H9 (cell line): ENCODE measurements around the gene MYL1. TPM values are rescaled to one million over a fixed set of nuclear protein-coding genes. Genes with fewer than 3 reads are reported as not detected.

Source experiments
- DNase-seq: peaks from one replicate; pipeline ENCODE4 v3.0.0-alpha.2; 2017
- H2AFZ ChIP-seq: one replicate; pipeline ENCODE4 v1.6.1; 2013; ENCODE audit warnings: mild to moderate bottlenecking, low read length, control low read depth, moderate library complexity
- H2AK5ac ChIP-seq: 2 replicates; pipeline ENCODE4 v1.6.1; 2013; ENCODE audit warnings: low read length, control low read depth, mixed read lengths; ENCODE audit not compliant: insufficient read length
- H2BK120ac ChIP-seq: one replicate; pipeline ENCODE4 v1.6.1; 2013; ENCODE audit warnings: low read depth, mild to moderate bottlenecking, low read length, control low read depth, inconsistent platforms; ENCODE audit not compliant: poor library complexity, severe bottlenecking
- H2BK12ac ChIP-seq: 2 replicates; pipeline ENCODE4 v1.6.1; 2013; ENCODE audit warnings: low read length, control low read depth, mixed read lengths, low read depth; ENCODE audit not compliant: insufficient read length
- H2BK15ac ChIP-seq: 2 replicates; pipeline ENCODE4 v1.6.1; 2013; ENCODE audit warnings: low read depth, low read length, control low read depth
- H2BK20ac ChIP-seq: one replicate; pipeline ENCODE4 v1.6.1; 2013; ENCODE audit warnings: low read depth, mild to moderate bottlenecking, low read length, control low read depth, inconsistent platforms; ENCODE audit not compliant: poor library complexity, severe bottlenecking
- H2BK5ac ChIP-seq: 2 replicates; pipeline ENCODE4 v1.6.1; 2013; ENCODE audit warnings: low read length, control low read depth, mixed read lengths; ENCODE audit not compliant: insufficient read length
- H3K14ac ChIP-seq: 2 replicates; pipeline ENCODE4 v1.6.1; 2013; ENCODE audit warnings: low read length, control low read depth; ENCODE audit not compliant: insufficient read depth
- H3K18ac ChIP-seq: 2 replicates; pipeline ENCODE4 v1.6.1; 2013; ENCODE audit warnings: low read depth, mild to moderate bottlenecking, mixed read lengths, low read length, control low read depth; ENCODE audit not compliant: insufficient read length
- H3K23ac ChIP-seq: 2 replicates; pipeline ENCODE4 v1.6.1; 2013; ENCODE audit warnings: low read length, control low read depth, mixed read lengths, low read depth; ENCODE audit not compliant: insufficient read length
- H3K23me2 ChIP-seq: 2 replicates; pipeline ENCODE4 v1.6.1; 2013; ENCODE audit warnings: low read depth, mild to moderate bottlenecking, mixed read lengths, low read length, control low read depth; ENCODE audit not compliant: insufficient read length, poor library complexity, severe bottlenecking
- H3K27ac ChIP-seq: 2 replicates; pipeline ENCODE4 v1.5.1; 2013; ENCODE audit warnings: low read length, control low read depth, mixed read lengths, low read depth; ENCODE audit not compliant: insufficient read length
- H3K27me3 ChIP-seq: 2 replicates; pipeline ENCODE4 v1.6.1; 2013; ENCODE audit warnings: low read length, control low read depth, inconsistent platforms; ENCODE audit not compliant: insufficient read depth
- H3K4ac ChIP-seq: 2 replicates; pipeline ENCODE4 v1.6.1; 2013; ENCODE audit warnings: low read depth, mild to moderate bottlenecking, control low read depth, inconsistent platforms, low read length, moderate library complexity
- H3K4me1 ChIP-seq: 2 replicates; pipeline ENCODE4 v1.6.1; 2013; ENCODE audit warnings: low read length, control low read depth, inconsistent platforms; ENCODE audit not compliant: insufficient read depth
- H3K4me2 ChIP-seq: 2 replicates; pipeline ENCODE4 v1.6.1; 2013; ENCODE audit warnings: low read length, control low read depth, mixed read lengths; ENCODE audit not compliant: insufficient read length, insufficient read depth
- H3K56ac ChIP-seq: 2 replicates; pipeline ENCODE4 v1.6.1; 2013; ENCODE audit warnings: low read depth, mild to moderate bottlenecking, mixed read lengths, low read length, control low read depth; ENCODE audit not compliant: insufficient read length
- H3K79me1 ChIP-seq: 2 replicates; pipeline ENCODE4 v1.6.1; 2013; ENCODE audit warnings: low read depth, mild to moderate bottlenecking, moderate library complexity, low read length, control low read depth, inconsistent platforms; ENCODE audit not compliant: insufficient read depth, poor library complexity, severe bottlenecking
- H3K79me2 ChIP-seq: 2 replicates; pipeline ENCODE4 v1.6.1; 2013; ENCODE audit warnings: low read length, control low read depth, inconsistent platforms; ENCODE audit not compliant: insufficient read depth
- H3K9ac ChIP-seq: 2 replicates; pipeline ENCODE4 v1.6.1; 2013; ENCODE audit warnings: low read length, control low read depth, mixed read lengths; ENCODE audit not compliant: insufficient read length; ENCODE audit errors: extremely low read depth
- H3K9me3 ChIP-seq: one replicate; pipeline ENCODE4 v1.6.1; 2013; ENCODE audit warnings: low read depth, low read length, inconsistent platforms; ENCODE audit not compliant: control insufficient read depth
- H3T11ph ChIP-seq: one replicate; pipeline ENCODE4 v1.6.1; 2013; ENCODE audit warnings: mild to moderate bottlenecking, low read length, control low read depth, inconsistent platforms
- H4K20me1 ChIP-seq: one replicate; pipeline ENCODE4 v1.6.1; 2013; ENCODE audit not compliant: control insufficient read depth, insufficient read length, insufficient read depth
- H4K5ac ChIP-seq: 2 replicates; pipeline ENCODE4 v1.6.1; 2013; ENCODE audit warnings: low read depth, mild to moderate bottlenecking, mixed read lengths, low read length, control low read depth; ENCODE audit not compliant: insufficient read length
- H4K8ac ChIP-seq: replicated peaks from 2 replicates; pipeline ENCODE4 v1.6.1; 2013; ENCODE audit warnings: low read length, control low read depth, mixed read lengths, low read depth; ENCODE audit not compliant: insufficient read length
- H4K91ac ChIP-seq: 2 replicates; pipeline ENCODE4 v1.6.1; 2013; ENCODE audit warnings: low read depth, mild to moderate bottlenecking, moderate library complexity, mixed read lengths, low read length, control low read depth; ENCODE audit not compliant: insufficient read length
- H3K27ac Mint-ChIP-seq, 3 experiments: 2 replicates in 2 of 3; 3 replicates in 1 of 3; pipeline ENCODE4 v1.8.0; 2020 to 2021; ENCODE audit warnings: mixed read lengths in 3 of 3, mild to moderate bottlenecking in 1 of 3, moderate library complexity in 1 of 3
- H3K27me3 Mint-ChIP-seq: 2 replicates; pipeline ENCODE4 v1.8.0; 2021; ENCODE audit warnings: low read depth, mild to moderate bottlenecking, moderate library complexity, mixed read lengths
- H3K36me3 Mint-ChIP-seq, 3 experiments: 2 replicates in 2 of 3; 3 replicates in 1 of 3; pipeline ENCODE4 v1.8.0; 2020 to 2021; ENCODE audit warnings: low read depth in 3 of 3, mixed read lengths in 3 of 3; ENCODE audit not compliant: insufficient read depth in 1 of 3
- H3K4me1 Mint-ChIP-seq, 2 experiments: 2 replicates each; pipeline ENCODE4 v1.8.0; 2020; ENCODE audit warnings: mixed read lengths in 2 of 2
- H3K4me3 Mint-ChIP-seq, 2 experiments: 2 replicates in 1 of 2; 3 replicates in 1 of 2; pipeline ENCODE4 v1.8.0; 2020 to 2021; ENCODE audit warnings: mild to moderate bottlenecking in 2 of 2, mixed read lengths in 2 of 2, moderate library complexity in 1 of 2
- H3K9me3 Mint-ChIP-seq, 2 experiments: 2 replicates in 1 of 2; 3 replicates in 1 of 2; pipeline ENCODE4 v1.8.0; 2020; ENCODE audit warnings: mild to moderate bottlenecking in 2 of 2, mixed read lengths in 2 of 2, moderate library complexity in 1 of 2
- WGBS: extraction: QIAGEN DNeasy Blood & Tissue Kit; methylation state at CpG from one replicate; pipeline ENCODE4 v1.1.7; 2013; ENCODE audit warnings: missing lambda C conversion rate, low lambda C conversion rate, mixed read lengths; ENCODE audit not compliant: insufficient read length; ENCODE audit errors: extremely low coverage; 5-methylcytosine and 5-hydroxymethylcytosine counted together
- total RNA-seq: library from RNA; stranded (reverse); gene quantifications from 2 replicates; pipeline ENCODE4 v1.2.1, GENCODE V29; 2021
- TF ChIP-seq, protein P1 (sequence below): fragments of 200-600 bp; sonication (generic); conservative IDR thresholded peaks from 3 replicates; pipeline ENCODE4 v1.8.0; 2021; ENCODE audit warnings: antibody characterized with exemption, mild to moderate bottlenecking

MYL1 gene
- total RNA-seq, 1 experiment from 2014 or later: not detected

DNA sequence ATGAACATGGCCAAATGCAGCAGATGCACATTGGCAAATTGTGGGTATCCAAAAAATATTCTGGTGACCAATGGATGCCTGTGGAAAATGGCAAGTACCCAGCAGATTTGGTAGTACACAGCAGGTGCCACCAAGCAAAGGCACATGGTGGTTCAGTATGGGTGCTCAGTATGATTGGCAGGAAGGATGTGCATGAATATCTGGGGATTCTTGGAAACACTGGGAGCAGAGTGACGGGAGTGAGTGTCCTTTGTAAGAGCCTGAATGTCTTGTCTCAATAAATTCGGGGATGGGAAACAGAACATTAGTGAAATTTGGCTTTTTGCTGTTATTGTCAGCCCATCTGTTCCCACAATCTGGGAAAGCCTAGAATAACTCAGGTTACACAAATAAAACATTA is 52.9 kb downstream of the MYL1 start:
- no peak overlapping the region for H3K4ac ChIP-seq
- no peaks in the 10 kb centered on the region for H3K4me1 ChIP-seq
- TF ChIP-seq, protein P1, sequence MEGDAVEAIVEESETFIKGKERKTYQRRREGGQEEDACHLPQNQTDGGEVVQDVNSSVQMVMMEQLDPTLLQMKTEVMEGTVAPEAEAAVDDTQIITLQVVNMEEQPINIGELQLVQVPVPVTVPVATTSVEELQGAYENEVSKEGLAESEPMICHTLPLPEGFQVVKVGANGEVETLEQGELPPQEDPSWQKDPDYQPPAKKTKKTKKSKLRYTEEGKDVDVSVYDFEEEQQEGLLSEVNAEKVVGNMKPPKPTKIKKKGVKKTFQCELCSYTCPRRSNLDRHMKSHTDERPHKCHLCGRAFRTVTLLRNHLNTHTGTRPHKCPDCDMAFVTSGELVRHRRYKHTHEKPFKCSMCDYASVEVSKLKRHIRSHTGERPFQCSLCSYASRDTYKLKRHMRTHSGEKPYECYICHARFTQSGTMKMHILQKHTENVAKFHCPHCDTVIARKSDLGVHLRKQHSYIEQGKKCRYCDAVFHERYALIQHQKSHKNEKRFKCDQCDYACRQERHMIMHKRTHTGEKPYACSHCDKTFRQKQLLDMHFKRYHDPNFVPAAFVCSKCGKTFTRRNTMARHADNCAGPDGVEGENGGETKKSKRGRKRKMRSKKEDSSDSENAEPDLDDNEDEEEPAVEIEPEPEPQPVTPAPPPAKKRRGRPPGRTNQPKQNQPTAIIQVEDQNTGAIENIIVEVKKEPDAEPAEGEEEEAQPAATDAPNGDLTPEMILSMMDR: no peak
- H3K36me3 Mint-ChIP-seq: no peaks in the 10 kb centered on the region
- no peak overlapping the region for H3K9ac ChIP-seq
- no peak overlapping the region for H3K18ac ChIP-seq
- H2BK12ac ChIP-seq: no peak overlapping the region
- DNase-seq: no peak
- H3K27ac Mint-ChIP-seq: no peak overlapping the region
- H3K14ac ChIP-seq: no peak overlapping the region
- H4K8ac ChIP-seq: no peak overlapping the region
- H2BK120ac ChIP-seq: no peak overlapping the region
- H3T11ph ChIP-seq: no peak overlapping the region
- no peaks in the 10 kb centered on the region for H3K27me3 ChIP-seq
- H3K79me1 ChIP-seq: no peaks in the 10 kb centered on the region
- no peak overlapping the region for H3K56ac ChIP-seq
- H2AK5ac ChIP-seq: no peak overlapping the region
- H3K27me3 Mint-ChIP-seq: no peaks in the 10 kb centered on the region; the same call in 1 of the 2 replicates
- no peak overlapping the region for H4K5ac ChIP-seq
- no peak overlapping the region for H3K4me3 Mint-ChIP-seq
- no peaks in the 10 kb centered on the region for H3K9me3 ChIP-seq
- no peak overlapping the region for H4K91ac ChIP-seq
- H2AFZ ChIP-seq: no peak overlapping the region
- H3K23me2 ChIP-seq: no peaks in the 10 kb centered on the region
- no peaks in the 10 kb centered on the region for H4K20me1 ChIP-seq
- no peak overlapping the region for H2BK5ac ChIP-seq
- H3K23ac ChIP-seq: no peak overlapping the region
- WGBS: no CpG with 5 or more reads among the region's 2 CpGs
- H3K4me1 Mint-ChIP-seq: no peaks in the 10 kb centered on the region
- no peak overlapping the region for H2BK20ac ChIP-seq
- peaks cover 0 to 1% of the 10 kb centered on the region in 2 experiments; a peak in 1 of 5 replicates for H3K9me3 Mint-ChIP-seq
- H3K79me2 ChIP-seq: no peaks in the 10 kb centered on the region
- H3K4me2 ChIP-seq: no peak overlapping the region
- no peak overlapping the region for H3K27ac ChIP-seq
- H2BK15ac ChIP-seq: no peak overlapping the region
